ENCODE results near the gene ZNF296.

Gene ZNF296

DNA sequence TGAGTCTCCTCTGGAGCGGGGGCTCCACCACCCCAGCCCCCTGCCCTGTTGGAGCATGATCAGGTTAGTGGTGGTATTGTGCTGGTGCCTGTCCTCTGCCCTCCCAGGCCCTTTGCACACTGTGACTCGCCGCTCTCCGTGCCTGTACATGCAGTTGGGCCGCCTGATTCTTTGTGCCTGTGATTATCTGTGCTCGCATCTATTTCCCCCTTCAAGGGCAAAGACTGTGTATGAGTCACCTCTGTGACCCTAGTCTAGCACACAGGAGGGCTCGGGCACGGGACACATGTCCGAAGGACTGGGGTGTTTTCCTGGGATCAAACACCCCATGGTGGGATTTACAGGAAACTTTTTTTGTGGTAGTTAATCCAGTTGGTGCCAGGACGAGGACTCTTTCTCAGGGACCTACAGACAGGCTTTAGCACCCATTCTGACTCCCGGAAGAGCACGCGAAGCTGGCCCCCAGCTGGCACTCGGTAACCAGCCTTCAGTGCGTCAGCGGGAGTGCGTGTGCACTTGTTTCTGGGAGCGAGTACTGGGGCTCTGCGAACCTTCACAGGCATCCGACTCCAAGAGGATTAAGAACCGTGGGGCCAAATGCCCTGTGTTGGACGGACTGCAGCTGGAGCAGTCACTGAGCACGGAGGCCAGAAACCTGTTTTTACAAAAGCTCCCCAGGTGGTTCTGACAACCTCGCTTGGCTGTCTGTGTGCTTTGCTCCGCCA, 23.4 kb upstream of the ZNF296 start:
- no peak for DNase-seq (ENCODE audit: low read depth)
- TF ChIP-seq CTCF (conservative IDR thresholded peaks at IDR 0.05; ENCODE audit: control insufficient read depth, insufficient read depth, low read depth, low read length): no peak
- H3K4me3 ChIP-seq (ENCODE audit: control insufficient read depth, low read depth, low read length): no peak overlapping the region

DNA sequence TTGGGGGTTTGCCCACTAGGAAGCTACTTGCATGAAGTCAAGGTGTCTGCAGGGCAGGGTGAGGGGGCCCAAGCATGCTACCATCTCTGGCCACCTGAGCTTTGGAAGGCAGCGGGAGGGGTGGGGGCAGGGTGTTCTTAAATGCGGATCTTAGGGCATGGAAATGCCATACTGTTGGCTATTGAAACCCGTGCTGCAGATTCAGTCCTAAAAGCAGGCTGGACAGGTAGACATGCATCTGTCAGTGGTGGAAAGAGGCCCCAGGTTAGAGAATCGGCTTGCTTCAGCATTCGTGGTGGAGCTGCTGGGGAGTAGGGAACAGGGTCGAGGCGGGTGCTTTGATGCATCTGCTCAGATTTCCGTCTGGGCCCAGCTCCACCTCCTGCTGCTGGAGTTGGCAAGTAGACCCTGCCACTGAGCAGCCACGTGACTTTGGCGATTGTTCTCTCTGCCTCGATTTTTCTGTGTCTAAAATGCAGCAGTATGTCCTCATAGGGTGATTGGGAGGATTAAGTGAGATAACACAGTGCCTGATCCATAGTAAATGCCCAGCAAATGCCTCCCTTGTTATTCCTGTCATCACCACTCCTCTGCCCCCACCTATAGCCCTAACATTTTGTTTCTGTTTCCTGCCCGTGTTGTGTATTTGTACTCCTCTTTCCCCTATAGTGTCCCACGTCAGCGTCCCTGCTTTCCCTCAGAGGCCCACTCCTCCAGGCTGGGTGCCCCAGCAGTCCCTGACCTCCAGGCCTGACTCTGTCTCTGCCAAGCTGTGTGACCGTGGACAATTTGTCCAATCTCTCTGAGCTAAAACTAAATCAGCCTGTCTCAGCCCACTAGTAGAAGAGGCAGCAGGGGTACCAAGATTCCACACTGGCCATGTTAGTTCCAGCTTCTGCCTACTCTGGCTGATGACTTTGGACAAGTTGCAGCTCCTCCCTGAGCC, 22.5 kb upstream of the ZNF296 start:
- peak; percentile 48 for DNase-seq (ENCODE audit: low read depth)
- TF ChIP-seq CTCF (conservative IDR thresholded peaks at IDR 0.05; ENCODE audit: control insufficient read depth, insufficient read depth, low read depth, low read length): no peak
- peak overlapping the region; percentile 21 for H3K4me3 ChIP-seq (ENCODE audit: control insufficient read depth, low read depth, low read length)

GRCh38 chr19:45097776-45098520, 21.7 kb upstream of the ZNF296 start:
- TF ChIP-seq CTCF (conservative IDR thresholded peaks at IDR 0.05; ENCODE audit: control insufficient read depth, insufficient read depth, low read depth, low read length): no peak

GRCh38 chr19:45097450-45097775, 21.1 kb upstream of the ZNF296 start:
- no peak overlapping the region for H3K4me3 ChIP-seq (ENCODE audit: control insufficient read depth, low read depth, low read length)
- TF ChIP-seq CTCF (conservative IDR thresholded peaks at IDR 0.05; ENCODE audit: control insufficient read depth, insufficient read depth, low read depth, low read length): no peak
- no peak for DNase-seq (ENCODE audit: low read depth)

More at GRCh38 chr19:45097776-45098520, 21.7 kb upstream of the ZNF296 start:
- peak; percentile 98 for DNase-seq (ENCODE audit: low read depth)
- no peak overlapping the region for H3K4me3 ChIP-seq (ENCODE audit: control insufficient read depth, low read depth, low read length)

DNA sequence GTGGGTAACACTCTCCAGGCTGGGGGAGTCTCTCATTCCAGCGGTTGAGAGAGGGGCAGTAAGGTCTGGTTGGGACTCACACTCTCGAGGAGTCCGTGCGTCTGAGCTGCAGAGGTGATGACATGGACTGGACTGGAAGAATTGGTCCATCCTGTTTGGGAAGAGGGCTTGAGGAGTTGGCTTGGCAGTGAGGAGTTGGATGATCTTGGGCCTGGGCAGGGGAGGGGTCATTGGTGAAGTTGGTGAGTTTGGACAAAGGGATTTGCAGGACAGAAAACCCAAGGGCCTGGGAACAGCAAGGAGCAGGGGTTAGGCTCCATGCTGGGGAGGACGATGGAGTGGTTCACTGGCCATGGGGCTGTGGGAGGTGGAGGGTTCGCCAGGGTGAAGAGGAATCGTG, 20.4 kb upstream of the ZNF296 start:
- DNase-seq (ENCODE audit: low read depth): no peak
- TF ChIP-seq CTCF (conservative IDR thresholded peaks at IDR 0.05; ENCODE audit: control insufficient read depth, insufficient read depth, low read depth, low read length): no peak
- H3K4me3 ChIP-seq (ENCODE audit: control insufficient read depth, low read depth, low read length): no peak overlapping the region
